GM12878 (cell line): ENCODE results near the gene TMPRSS11A.

Source experiments
- EGR1 ChIP-seq, 2 experiments: IDR thresholded peaks; 1 replicate in 1 of 2; 2 replicates in 1 of 2; pipeline ENCODE4 v1.6.1; 2011 to 2012; ENCODE audit warnings: low read depth in 2 of 2, low read length in 2 of 2, borderline replicate concordance in 1 of 2, mild to moderate bottlenecking in 1 of 2, moderate library complexity in 1 of 2
- HDAC2 ChIP-seq: fragments of 200-600 bp; sonication (generic); IDR thresholded peaks from 2 replicates; pipeline ENCODE4 v1.6.1; 2017
- POLR2AphosphoS5 ChIP-seq: IDR thresholded peaks from 2 replicates; pipeline ENCODE4 v1.6.1; 2011; ENCODE audit warnings: mild to moderate bottlenecking, low read length, inconsistent platforms
- SP1 ChIP-seq: IDR thresholded peaks from one replicate; pipeline ENCODE4 v1.6.1; 2011; ENCODE audit warnings: low read depth, low read length
- TF ChIP-seq, protein P1 (sequence below), 3 experiments: IDR thresholded peaks in 2 of 3; conservative IDR thresholded peaks in 1 of 3; 2 replicates each; pipeline ENCODE4 v1.5.1; 2011; ENCODE audit warnings: low read depth in 3 of 3, low read length in 3 of 3, mild to moderate bottlenecking in 3 of 3, control low read depth in 2 of 3, moderate library complexity in 2 of 3, inconsistent platforms in 1 of 3, mixed read lengths in 1 of 3; ENCODE audit not compliant: control insufficient read depth in 2 of 3, insufficient read depth in 1 of 3; ENCODE audit errors: extremely low read depth in 1 of 3

DNA sequence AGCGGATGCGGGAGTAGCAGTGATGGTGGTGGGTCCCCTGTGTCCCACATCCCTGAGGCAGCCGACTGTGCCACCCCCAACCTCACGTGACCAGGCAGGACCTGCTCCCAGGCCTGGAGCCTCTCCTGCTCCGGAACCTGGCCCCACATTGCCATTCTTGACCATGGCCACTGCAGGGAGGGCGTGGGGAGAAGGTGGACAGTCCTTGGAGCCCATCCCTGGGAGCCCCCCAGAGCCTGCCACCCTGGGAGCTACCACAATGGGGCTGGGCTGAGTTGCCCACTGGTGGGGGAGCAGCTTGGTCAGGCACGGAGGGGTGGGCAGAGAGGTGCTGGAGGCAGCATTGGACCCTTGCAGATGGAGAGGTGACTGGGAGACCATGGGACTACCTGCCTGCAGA is 36.8 kb downstream of the TMPRSS11A start:
- TF ChIP-seq POLR2AphosphoS5 (no peak), SP1 (no peak), HDAC2 (no peak), EGR1 (IDR thresholded peaks at IDR 0.05; ENCODE audit: borderline replicate concordance in 1 of 2, low read depth in 2 of 2, low read length in 2 of 2) (no peak)
- TF ChIP-seq, protein P1, sequence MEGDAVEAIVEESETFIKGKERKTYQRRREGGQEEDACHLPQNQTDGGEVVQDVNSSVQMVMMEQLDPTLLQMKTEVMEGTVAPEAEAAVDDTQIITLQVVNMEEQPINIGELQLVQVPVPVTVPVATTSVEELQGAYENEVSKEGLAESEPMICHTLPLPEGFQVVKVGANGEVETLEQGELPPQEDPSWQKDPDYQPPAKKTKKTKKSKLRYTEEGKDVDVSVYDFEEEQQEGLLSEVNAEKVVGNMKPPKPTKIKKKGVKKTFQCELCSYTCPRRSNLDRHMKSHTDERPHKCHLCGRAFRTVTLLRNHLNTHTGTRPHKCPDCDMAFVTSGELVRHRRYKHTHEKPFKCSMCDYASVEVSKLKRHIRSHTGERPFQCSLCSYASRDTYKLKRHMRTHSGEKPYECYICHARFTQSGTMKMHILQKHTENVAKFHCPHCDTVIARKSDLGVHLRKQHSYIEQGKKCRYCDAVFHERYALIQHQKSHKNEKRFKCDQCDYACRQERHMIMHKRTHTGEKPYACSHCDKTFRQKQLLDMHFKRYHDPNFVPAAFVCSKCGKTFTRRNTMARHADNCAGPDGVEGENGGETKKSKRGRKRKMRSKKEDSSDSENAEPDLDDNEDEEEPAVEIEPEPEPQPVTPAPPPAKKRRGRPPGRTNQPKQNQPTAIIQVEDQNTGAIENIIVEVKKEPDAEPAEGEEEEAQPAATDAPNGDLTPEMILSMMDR (IDR thresholded peaks at IDR 0.05 in 2 of 3, conservative IDR thresholded peaks at IDR 0.05 in 1 of 3; ENCODE audit: control insufficient read depth in 2 of 3, extremely low read depth in 1 of 3, insufficient read depth in 1 of 3, low read depth in 3 of 3, low read length in 3 of 3), result no peak
